Stimulated activated memory B cell treated with anti-CD40 and anti-IgM and Interleukin-4, amounts not matched to agents 10 μg/mL and 1 μg/mL and 100 μg/mL, for 72 hours (primary cell): Measurements from ENCODE around the gene LZTS3.
"Not testable (repeated sequence)": the region's sequence is repeated elsewhere in the genome, so short reads cannot be mapped to it uniquely, and the experiment has no call there.

Experiments used
- ATAC-seq: fragments of 150-1000 bp; cut with Tn5 transposase; 2 replicates; pipeline ENCODE4 v1.10.0; 2021
- H3K27ac Mint-ChIP-seq: one replicate; pipeline ENCODE4 v1.8.0; 2022; ENCODE audit warnings: mild to moderate bottlenecking, mixed read lengths
- H3K27me3 Mint-ChIP-seq: one replicate; pipeline ENCODE4 v1.8.0; 2022; ENCODE audit warnings: mixed read lengths
- H3K36me3 Mint-ChIP-seq: one replicate; pipeline ENCODE4 v1.8.0; 2022; ENCODE audit warnings: mixed read lengths
- H3K4me1 Mint-ChIP-seq: one replicate; pipeline ENCODE4 v1.8.0; 2022; ENCODE audit warnings: mixed read lengths
- H3K4me3 Mint-ChIP-seq: one replicate; pipeline ENCODE4 v1.8.0; 2022; ENCODE audit warnings: mild to moderate bottlenecking, moderate library complexity, mixed read lengths
- H3K9me3 Mint-ChIP-seq: one replicate; pipeline ENCODE4 v1.8.0; 2022; ENCODE audit warnings: mixed read lengths

The LZTS3 gene

DNA sequence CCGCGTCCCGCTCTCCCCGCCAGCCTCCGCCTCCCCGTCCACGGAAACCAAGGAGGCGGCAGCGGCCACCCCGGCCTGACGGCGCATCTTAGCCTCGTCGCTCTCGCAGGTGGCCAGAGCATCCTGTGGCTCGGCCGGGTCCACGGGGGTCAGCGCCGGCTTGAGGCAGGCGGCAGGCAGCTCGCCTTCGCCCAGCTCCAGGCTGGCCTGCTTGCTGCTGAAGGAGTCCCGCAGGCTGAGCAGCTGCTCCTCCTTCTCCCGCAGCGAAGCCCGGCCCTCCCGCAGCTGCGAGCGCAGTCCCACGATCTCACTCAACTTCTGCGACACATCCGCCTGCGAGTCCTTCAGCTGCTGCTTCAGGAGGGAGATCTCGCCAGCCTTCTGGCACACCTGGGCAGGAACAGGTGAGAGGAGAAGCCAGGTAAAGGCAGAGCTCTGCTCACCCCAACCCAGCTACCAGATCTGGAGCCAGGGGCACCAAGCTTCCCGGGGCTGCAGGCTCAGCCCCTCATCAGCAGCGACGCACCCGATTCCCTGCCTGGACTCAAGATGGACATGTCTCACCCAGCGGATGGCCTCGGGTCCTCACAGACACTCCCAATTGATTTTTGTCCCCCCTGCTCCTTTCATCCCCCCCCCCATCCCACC, 8.5 kb downstream of the LZTS3 start:
- ATAC-seq = no peak
- Mint-ChIP-seq H3K36me3 (no peaks in the 10 kb centered on the region), H3K4me1 (peaks cover 6% of the 10 kb centered on the region), H3K27ac (no peak overlapping the region), H3K9me3 (no peaks in the 10 kb centered on the region), H3K27me3 (peaks cover 46% of the 10 kb centered on the region), H3K4me3 (no peak overlapping the region)

DNA sequence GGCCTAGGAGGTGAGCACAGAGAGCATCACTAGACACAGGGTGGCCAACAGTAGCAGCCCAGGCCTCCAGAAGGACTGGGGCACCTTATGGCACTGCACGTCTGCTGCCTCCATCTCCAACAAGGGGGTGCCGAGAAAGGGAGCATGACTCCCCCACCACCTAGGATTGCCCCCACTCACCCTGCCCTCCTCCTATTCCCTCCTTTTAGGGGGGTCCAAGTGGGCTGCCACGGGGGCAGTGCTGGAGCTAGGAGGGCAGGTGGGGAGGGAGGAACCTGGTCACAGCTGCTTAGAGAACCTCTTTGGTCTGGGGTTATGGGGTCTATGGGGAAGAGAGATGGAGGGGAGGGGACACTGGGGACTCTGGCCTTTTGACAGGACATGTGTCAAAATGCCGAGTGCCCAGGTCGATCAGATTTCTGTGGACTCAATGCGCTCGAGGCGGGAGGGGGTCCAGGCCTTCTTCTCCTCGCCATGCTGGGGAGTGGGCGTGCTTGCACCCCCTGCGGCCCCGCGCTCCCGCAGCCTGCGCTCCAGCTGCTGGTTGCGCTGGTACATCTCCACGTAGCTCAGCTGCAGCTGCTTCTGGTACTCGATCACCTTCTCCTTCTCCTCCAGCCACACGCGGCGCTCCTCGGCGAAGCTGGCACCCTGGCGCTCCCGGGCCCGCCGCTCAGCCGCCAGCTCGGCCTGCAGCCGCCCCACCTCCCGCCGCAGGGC, 9.1 kb downstream of the LZTS3 start:
- ATAC-seq = no peak
- H3K27me3 Mint-ChIP-seq = peaks cover 39% of the 10 kb centered on the region
- H3K9me3 Mint-ChIP-seq = no peaks in the 10 kb centered on the region

DNA sequence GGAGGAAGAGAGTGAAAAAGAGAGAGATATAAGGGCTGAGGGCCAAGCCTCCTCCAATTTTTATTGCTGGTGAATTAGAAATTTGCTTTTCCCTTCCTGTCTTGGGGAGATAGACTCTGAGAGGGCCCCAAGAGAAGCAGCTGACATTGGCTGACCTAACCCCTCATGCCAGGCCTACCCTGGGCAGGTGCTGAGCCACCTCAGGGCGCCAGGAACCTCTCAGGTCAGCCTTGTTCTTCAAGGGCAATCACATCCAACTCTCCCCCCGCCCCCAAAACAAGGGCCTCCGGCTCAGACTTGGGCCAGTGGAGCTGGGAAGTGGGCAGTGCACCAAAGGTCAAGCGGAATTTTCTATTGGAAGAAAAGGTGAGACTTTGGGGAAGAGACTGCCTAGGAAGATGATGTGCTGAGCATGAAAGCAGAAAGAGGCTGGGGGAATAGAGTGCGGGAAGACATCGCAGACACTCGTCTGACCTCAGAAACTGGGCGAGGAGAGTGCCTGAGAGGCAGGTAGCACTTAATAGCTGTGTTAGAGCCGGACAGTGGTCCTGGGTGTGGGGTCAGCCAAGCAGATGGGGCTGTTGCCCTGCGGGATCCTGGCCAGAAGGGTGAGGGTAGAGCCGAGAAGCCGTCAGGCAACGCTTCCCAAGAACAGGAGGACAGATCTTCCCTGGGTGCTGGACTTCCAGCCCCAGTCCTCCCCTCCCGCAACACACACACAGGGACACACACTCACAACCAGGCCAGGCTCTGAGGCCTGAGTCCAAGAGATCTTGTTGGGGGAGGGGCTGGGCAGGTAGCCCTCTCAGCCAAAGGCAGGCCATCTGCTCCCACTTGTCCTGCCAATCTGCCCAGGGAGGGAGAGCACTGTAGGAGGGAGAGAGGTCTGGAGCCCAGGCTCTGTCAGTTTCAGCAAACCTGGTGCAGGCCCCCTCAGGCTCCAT, 10.0 kb downstream of the LZTS3 start:
- Mint-ChIP-seq H3K4me3 (no peak overlapping the region), H3K4me1 (peaks cover 8% of the 10 kb centered on the region), H3K27me3 (peaks cover 31% of the 10 kb centered on the region), H3K36me3 (no peaks in the 10 kb centered on the region), H3K27ac (no peak overlapping the region), H3K9me3 (no peaks in the 10 kb centered on the region)
- no peak for ATAC-seq

More for the DNA sequence above, 9.1 kb downstream of the LZTS3 start:
- H3K36me3 Mint-ChIP-seq = no peaks in the 10 kb centered on the region
- peaks cover 6% of the 10 kb centered on the region for H3K4me1 Mint-ChIP-seq
- H3K27ac Mint-ChIP-seq = no peak overlapping the region
- no peak overlapping the region for H3K4me3 Mint-ChIP-seq

DNA sequence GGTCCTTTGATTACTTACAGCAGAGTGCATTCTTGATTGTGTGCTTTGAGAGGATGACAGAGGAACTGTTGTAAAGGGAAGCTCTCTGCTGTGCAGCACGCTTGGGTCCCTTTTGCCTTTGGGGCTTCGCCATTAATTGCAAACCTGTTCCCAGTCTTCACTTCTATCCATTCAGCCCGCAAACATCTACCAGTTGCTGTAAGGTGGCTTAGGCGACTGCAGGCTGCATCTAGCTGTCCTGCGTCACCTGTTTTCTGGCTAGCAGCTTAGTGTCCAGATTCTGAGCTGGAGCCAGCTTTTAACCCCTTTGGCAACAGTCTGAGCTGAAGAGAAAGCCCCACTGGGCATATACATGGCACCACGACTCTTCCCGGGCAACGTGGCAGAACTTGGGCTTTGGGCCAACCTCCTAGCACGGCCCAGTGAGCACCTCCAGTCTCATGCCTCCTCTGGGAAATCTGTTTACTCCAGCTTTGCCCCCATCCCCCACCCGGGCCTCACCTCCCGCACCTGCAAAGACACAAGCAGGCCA, 11.2 kb downstream of the LZTS3 start:
- H3K27ac Mint-ChIP-seq = no peak overlapping the region
- H3K36me3 Mint-ChIP-seq = no peaks in the 10 kb centered on the region
- no peak for ATAC-seq
- H3K4me1 Mint-ChIP-seq = peaks cover 19% of the 10 kb centered on the region
- H3K27me3 Mint-ChIP-seq = peaks cover 20% of the 10 kb centered on the region
- H3K9me3 Mint-ChIP-seq = no peaks in the 10 kb centered on the region
- H3K4me3 Mint-ChIP-seq = no peak overlapping the region

DNA sequence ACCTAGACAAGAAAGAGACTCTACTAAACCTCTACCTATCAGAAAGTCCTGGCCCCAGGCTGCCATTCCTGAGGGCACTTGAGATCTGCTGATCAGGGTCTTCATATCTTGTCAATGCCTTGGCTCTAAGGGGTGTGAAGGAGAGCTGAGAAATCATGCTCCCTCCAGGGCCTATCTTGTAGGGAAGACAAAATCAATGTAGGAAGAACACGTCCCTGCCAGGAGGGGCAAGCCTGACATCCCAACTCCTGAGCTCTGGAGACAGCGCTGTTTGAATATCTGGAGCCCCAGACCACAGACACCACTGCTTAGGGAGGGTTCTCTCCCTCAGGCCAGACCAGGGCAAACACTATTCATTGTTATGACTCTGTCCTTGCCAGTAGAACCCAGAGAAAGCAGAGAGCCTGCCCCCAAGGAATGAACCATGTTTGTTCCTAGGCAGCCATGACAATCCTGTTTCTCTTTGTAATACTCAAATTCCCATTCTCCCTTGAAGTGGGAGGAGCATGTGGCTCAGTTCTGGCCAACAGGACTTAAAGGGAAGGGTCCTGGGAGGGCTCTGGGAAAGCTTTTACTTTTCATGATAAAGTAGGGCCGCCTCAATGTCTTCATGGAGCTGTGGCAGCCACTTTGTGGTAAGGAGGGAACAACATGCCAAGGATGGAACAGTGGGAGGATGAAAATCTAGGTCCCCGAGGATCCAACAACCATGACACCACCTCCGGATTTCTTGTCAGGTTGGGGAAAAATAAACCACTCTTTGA, 11.9 kb downstream of the LZTS3 start:
- Mint-ChIP-seq H3K4me3 (no peak overlapping the region), H3K27me3 (peaks cover 14% of the 10 kb centered on the region), H3K4me1 (peaks cover 26% of the 10 kb centered on the region), H3K36me3 (no peaks in the 10 kb centered on the region), H3K9me3 (no peaks in the 10 kb centered on the region), H3K27ac (no peak overlapping the region)
- ATAC-seq = no peak

DNA sequence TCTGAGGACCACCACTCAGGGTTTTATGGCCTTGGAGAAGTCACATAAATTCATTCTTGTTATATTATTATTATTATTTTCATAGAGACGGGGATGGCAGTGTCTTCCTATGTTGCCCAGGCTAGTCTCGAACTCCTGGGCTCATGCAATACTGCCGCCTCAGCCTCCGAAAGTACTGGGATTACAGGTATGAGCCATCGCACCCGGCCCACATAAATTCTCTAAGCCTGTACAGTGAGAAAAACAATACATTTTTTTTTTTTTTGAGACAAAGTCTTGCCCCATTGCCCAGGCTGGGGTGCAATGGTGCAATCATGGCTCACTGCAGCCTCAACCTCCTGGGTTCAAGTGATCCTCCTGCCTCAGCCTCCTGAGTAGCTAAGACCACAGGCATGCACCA, 12.9 kb downstream of the LZTS3 start:
- peaks cover 36% of the 10 kb centered on the region for H3K4me1 Mint-ChIP-seq
- H3K36me3 Mint-ChIP-seq = no peaks in the 10 kb centered on the region
- H3K27me3 Mint-ChIP-seq = peaks cover 3% of the 10 kb centered on the region
- no peak overlapping the region for H3K4me3 Mint-ChIP-seq
- H3K27ac Mint-ChIP-seq = peak overlapping the region; percentile 96
- H3K9me3 Mint-ChIP-seq = no peaks in the 10 kb centered on the region
- no peak for ATAC-seq

GRCh38 chr20:3158968-3159431, 14.3 kb downstream of the LZTS3 start:
- Mint-ChIP-seq H3K4me1 (peaks cover 49% of the 10 kb centered on the region), H3K4me3 (peak overlapping the region; percentile 93), H3K27me3 (no peaks in the 10 kb centered on the region), H3K27ac (peak overlapping the region; percentile 96), H3K36me3 (peaks cover 8% of the 10 kb centered on the region), H3K9me3 (no peaks in the 10 kb centered on the region)
- no peak for ATAC-seq

- H3K4me3 Mint-ChIP-seq = peak overlapping the region; percentile 67
- no peak for ATAC-seq
- H3K4me1 Mint-ChIP-seq = peaks cover 59% of the 10 kb centered on the region
- no peaks in the 10 kb centered on the region for H3K27me3 Mint-ChIP-seq
- peaks cover 12% of the 10 kb centered on the region for H3K36me3 Mint-ChIP-seq
- no peaks in the 10 kb centered on the region for H3K9me3 Mint-ChIP-seq
- H3K27ac Mint-ChIP-seq = peak overlapping the region; percentile 96
Observed at GRCh38 chr20:3157817-3158216, 15.5 kb downstream of the LZTS3 start.

DNA sequence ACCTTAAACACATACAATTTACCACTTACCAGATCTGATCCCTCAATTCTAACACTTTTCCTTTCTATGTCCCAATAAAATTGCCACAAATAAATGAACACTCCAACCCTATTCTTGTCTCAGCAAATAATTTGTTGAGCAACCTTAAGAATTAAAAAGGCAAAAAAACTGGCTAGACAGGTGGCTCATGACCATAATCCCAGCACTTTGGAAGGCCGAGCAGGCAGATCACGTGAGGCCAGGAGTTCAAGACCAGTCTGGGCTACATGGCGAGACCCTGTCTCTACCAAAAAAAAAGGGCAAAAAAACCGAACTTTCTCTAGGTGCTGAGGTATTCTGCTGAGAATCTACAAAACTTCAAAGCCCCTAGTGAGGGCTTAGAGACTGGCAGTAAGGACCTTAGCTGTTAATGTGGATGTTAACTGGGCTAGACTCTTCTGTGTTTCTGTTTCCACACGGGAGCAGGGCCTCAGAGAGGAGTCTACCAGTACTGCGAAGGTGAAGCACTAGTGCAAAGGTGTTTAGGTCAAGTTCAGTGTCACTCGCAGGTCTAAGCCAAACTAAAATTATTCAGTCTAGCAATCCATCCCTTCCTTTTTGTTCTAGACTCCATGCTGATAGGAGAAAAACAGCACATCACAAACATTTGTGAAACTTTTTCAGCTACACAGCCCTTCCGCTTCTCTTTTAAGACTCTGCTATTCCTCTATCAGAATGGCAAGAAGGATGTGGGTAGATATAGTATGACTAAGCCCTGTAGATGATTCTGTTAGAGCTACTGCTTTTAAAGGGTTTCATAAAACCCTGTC, 16.3 kb downstream of the LZTS3 start:
- Mint-ChIP-seq H3K36me3 (peaks cover 12% of the 10 kb centered on the region), H3K4me3 (peak overlapping the region; percentile 67)
- peak; percentile 88 for ATAC-seq

GRCh38 chr20:3152057-3152644, 21.2 kb downstream of the LZTS3 start:
- not testable (repeated sequence) for H3K9me3 Mint-ChIP-seq, H3K27ac Mint-ChIP-seq, H3K27me3 Mint-ChIP-seq, H3K4me3 Mint-ChIP-seq, ATAC-seq
- H3K36me3 Mint-ChIP-seq = peaks cover 27% of the 10 kb centered on the region
- peaks cover 61% of the 10 kb centered on the region for H3K4me1 Mint-ChIP-seq

More for the DNA sequence above, 16.3 kb downstream of the LZTS3 start:
- Mint-ChIP-seq H3K27ac (peak overlapping the region; percentile 96), H3K4me1 (peaks cover 67% of the 10 kb centered on the region), H3K9me3 (no peaks in the 10 kb centered on the region), H3K27me3 (no peaks in the 10 kb centered on the region)

- no peak for ATAC-seq
- Mint-ChIP-seq H3K27ac (peak overlapping the region; percentile 14), H3K9me3 (no peaks in the 10 kb centered on the region), H3K4me3 (no peak overlapping the region), H3K4me1 (peaks cover 48% of the 10 kb centered on the region), H3K27me3 (no peaks in the 10 kb centered on the region), H3K36me3 (peaks cover 35% of the 10 kb centered on the region)
Observed at GRCh38 chr20:3150908-3151307, 22.4 kb downstream of the LZTS3 start.

DNA sequence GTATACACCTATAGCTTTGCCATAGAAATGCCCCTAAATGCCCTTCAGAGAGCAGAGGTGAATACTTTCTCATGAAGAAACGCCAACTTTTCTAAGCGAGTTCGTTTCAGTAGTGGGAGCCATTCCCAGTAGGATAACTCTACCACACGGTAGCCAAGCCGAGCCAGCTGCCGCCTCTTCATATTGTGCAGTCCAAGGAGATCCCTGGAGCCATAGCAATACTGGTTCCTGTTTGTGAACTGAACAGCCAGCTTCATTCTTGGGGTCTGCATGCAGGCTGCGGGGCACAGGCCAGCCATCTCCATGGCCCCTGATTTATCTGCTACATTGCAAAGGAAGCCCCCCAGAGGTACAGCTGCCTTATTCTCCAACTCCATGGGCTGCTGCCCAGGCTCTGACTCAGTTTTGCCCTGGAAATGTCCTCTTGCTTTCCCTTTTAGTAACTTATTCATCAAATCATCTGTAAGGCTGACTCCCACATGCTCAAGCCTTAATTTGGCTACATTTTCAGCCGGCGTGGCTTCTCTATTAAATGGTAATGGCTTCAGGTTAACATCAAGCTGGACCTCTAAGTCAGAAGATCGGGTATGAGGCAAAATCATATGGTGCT, 26.5 kb downstream of the LZTS3 start:
- H3K27ac Mint-ChIP-seq = no peak overlapping the region
- no peaks in the 10 kb centered on the region for H3K9me3 Mint-ChIP-seq
- H3K4me1 Mint-ChIP-seq = peaks cover 17% of the 10 kb centered on the region

DNA sequence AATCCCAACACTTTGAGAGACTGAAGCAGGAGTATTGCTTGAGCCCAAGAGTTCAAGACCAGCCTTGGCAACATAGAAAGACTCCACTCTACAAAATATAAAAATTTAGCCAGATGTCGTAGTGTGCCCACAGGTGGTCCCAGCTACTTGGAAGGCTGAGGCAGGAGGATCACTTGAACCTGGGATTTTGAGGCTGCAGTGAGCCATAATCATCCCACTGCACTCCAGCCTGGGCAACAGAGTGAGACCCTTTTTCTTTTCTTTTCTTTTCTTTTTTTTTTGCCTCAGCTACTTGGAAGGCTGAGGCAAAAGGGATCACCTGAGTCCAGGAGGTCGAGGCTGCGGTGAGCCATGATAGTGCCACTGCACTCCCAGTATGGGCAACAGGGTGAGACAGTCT, 31.6 kb downstream of the LZTS3 start:
- H3K4me1 Mint-ChIP-seq = peaks cover 14% of the 10 kb centered on the region
- no peaks in the 10 kb centered on the region for H3K27me3 Mint-ChIP-seq
- no peak for ATAC-seq
- H3K36me3 Mint-ChIP-seq = peaks cover 23% of the 10 kb centered on the region
- no peak overlapping the region for H3K27ac Mint-ChIP-seq
- no peaks in the 10 kb centered on the region for H3K9me3 Mint-ChIP-seq
- H3K4me3 Mint-ChIP-seq = no peak overlapping the region

More for the DNA sequence above, 26.5 kb downstream of the LZTS3 start:
- peaks cover 34% of the 10 kb centered on the region for H3K36me3 Mint-ChIP-seq
- H3K27me3 Mint-ChIP-seq = no peaks in the 10 kb centered on the region
- no peak overlapping the region for H3K4me3 Mint-ChIP-seq
- ATAC-seq = no peak
